Upper lobe of right lung (tissue), 1 donor: ENCODE measurements around the gene MYOZ3. TPM values are rescaled to one million over a fixed set of nuclear protein-coding genes. Genes with fewer than 3 reads are reported as not detected.

Experiments
- ATAC-seq: fragments of 200-7000 bp; cut with Tn5 transposase; one replicate; pipeline ENCODE4 v1.9.1; 2020; ENCODE audit warnings: mild to moderate bottlenecking, moderate library complexity
- DNase-seq: peaks from one replicate; pipeline ENCODE4 v3.0.0-alpha.2; 2020
- H3K27ac ChIP-seq: fragments of 200-600 bp; one replicate; pipeline ENCODE4 v1.8.0; 2022
- H3K27me3 ChIP-seq: fragments of 200-600 bp; one replicate; pipeline ENCODE4 v1.8.0; 2022; ENCODE audit warnings: mild to moderate bottlenecking
- H3K36me3 ChIP-seq: fragments of 200-600 bp; one replicate; pipeline ENCODE4 v1.8.0; 2022
- H3K4me1 ChIP-seq: fragments of 200-600 bp; one replicate; pipeline ENCODE4 v1.8.0; 2022
- H3K4me3 ChIP-seq: fragments of 200-600 bp; one replicate; pipeline ENCODE4 v1.8.0; 2022; ENCODE audit warnings: mild to moderate bottlenecking
- H3K9me3 ChIP-seq: fragments of 200-600 bp; one replicate; pipeline ENCODE4 v1.8.0; 2022
- CTCF ChIP-seq: fragments of 200-600 bp; IDR thresholded peaks from one replicate; pipeline ENCODE4 v1.8.0; 2022; ENCODE audit warnings: antibody characterized with exemption
- intact Hi-C: fragments of 100-400 bp; cut with DNase I; formaldehyde crosslinking; loops from one replicate; pipeline ENCODE4 v1.11.0; 2022
- total RNA-seq: library from RNA; stranded (reverse); fragmentation: NEBNext Ultra II Directional; extraction: Animal tissue kit (Norgen Biotek cat#: 25700); gene quantifications from one replicate; pipeline ENCODE4 v1.2.1, GENCODE V29; 2021
- donor health status: DM: no; HTN: yes; CAD: no; lungs with severe emphysema.

The MYOZ3 gene
- total RNA-seq, 1 donor from 2014 or later, result 1.7 TPM

- Histone ChIP-seq H3K9me3 (no peaks in the 10 kb centered on the region), H3K27me3 (no peaks in the 10 kb centered on the region), H3K27ac (no peak overlapping the region), H3K4me3 (no peak overlapping the region), H3K4me1 (peaks cover 19% of the 10 kb centered on the region), H3K36me3 (peaks cover 32% of the 10 kb centered on the region)
- intact Hi-C loops, result no loop called here
- DNase-seq (peak; percentile 52), ATAC-seq (no peak)
- no peak for TF ChIP-seq CTCF
These were observed 10.7 kb upstream of the MYOZ3 start for GRCh38 chr5:150650021-150651006.

GRCh38 chr5:150651382-150651781 is 9.7 kb upstream of the MYOZ3 start:
- Histone ChIP-seq H3K36me3 (peaks cover 32% of the 10 kb centered on the region), H3K27ac (no peak overlapping the region), H3K4me1 (peaks cover 20% of the 10 kb centered on the region), H3K9me3 (no peaks in the 10 kb centered on the region), H3K27me3 (no peaks in the 10 kb centered on the region), H3K4me3 (no peak overlapping the region)
- no peak for DNase-seq
- intact Hi-C loops, result no loop called here
- no peak for TF ChIP-seq CTCF
- ATAC-seq, result peak; percentile 8

- H3K27ac ChIP-seq, result peak overlapping the region; percentile 24
- intact Hi-C loops, result no loop called here
These were observed 9.0 kb upstream of the MYOZ3 start for GRCh38 chr5:150651924-150652671.

GRCh38 chr5:150653145-150653761 is 7.8 kb upstream of the MYOZ3 start:
- peak overlapping the region; percentile 47 for H3K27ac ChIP-seq
- H3K4me1 ChIP-seq, result peaks cover 23% of the 10 kb centered on the region
- intact Hi-C loops, result no loop called here
- no peaks in the 10 kb centered on the region for H3K9me3 ChIP-seq
- H3K4me3 ChIP-seq, result no peak overlapping the region
- TF ChIP-seq CTCF, result no peak
- H3K36me3 ChIP-seq, result peaks cover 28% of the 10 kb centered on the region
- H3K27me3 ChIP-seq, result no peaks in the 10 kb centered on the region
- no peak for DNase-seq
- no peak for ATAC-seq

More at GRCh38 chr5:150651924-150652671, 9.0 kb upstream of the MYOZ3 start:
- peaks cover 32% of the 10 kb centered on the region for H3K36me3 ChIP-seq
- no peak for ATAC-seq
- peaks cover 24% of the 10 kb centered on the region for H3K4me1 ChIP-seq
- no peak for DNase-seq
- no peak overlapping the region for H3K4me3 ChIP-seq
- H3K9me3 ChIP-seq, result no peaks in the 10 kb centered on the region
- TF ChIP-seq CTCF, result no peak
- no peaks in the 10 kb centered on the region for H3K27me3 ChIP-seq

GRCh38 chr5:150653762-150654556 is 7.1 kb upstream of the MYOZ3 start:
- intact Hi-C loops, result no loop called here
- peaks cover 23% of the 10 kb centered on the region for H3K4me1 ChIP-seq

More at GRCh38 chr5:150653762-150654556, 7.1 kb upstream of the MYOZ3 start:
- DNase-seq, result no peak
- Histone ChIP-seq H3K9me3 (no peaks in the 10 kb centered on the region), H3K27ac (peak overlapping the region; percentile 47), H3K4me3 (no peak overlapping the region), H3K36me3 (peaks cover 21% of the 10 kb centered on the region), H3K27me3 (no peaks in the 10 kb centered on the region)
- TF ChIP-seq CTCF, result no peak
- no peak for ATAC-seq
